Thyroid gland (tissue), 4 donors: ENCODE results near the gene HLA-DRB1.

Experiments used
- CTCF ChIP-seq, 6 experiments: fragments of 200-600 bp in 3 of 6; fragments of 450-650 bp in 3 of 6; sonication (generic) in 3 of 6; IDR thresholded peaks; one replicate each; pipeline ENCODE4 v1.5.1; 2016 to 2019; ENCODE audit warnings: antibody characterized with exemption in 6 of 6, mild to moderate bottlenecking in 2 of 6, inconsistent platforms in 1 of 6, moderate library complexity in 1 of 6
- POLR2A ChIP-seq, 2 donors: fragments of 450-650 bp; IDR thresholded peaks; one replicate each; pipeline ENCODE4 v1.6.1; 2017; ENCODE audit warnings: antibody characterized with exemption in 2 of 2, mild to moderate bottlenecking in 2 of 2, moderate library complexity in 1 of 2

- TF ChIP-seq POLR2A (IDR thresholded peaks at IDR 0.05) (no peak), CTCF (IDR thresholded peaks at IDR 0.05) (no peak)
Measured at GRCh38 chr6:32625137-32625536, 35.5 kb upstream of the HLA-DRB1 start.
